Activated B cell treated with CpG ODN at 0.5 μM for 24 hours (primary cell): ENCODE data around the gene NCKAP5. TPM values are rescaled to one million over a fixed set of nuclear protein-coding genes. Genes with fewer than 3 reads are reported as not detected.
"Not testable (repeated sequence)": the region's sequence is repeated elsewhere in the genome, so short reads cannot be mapped to it uniquely, and the experiment has no call there.

Experiments
- ATAC-seq: fragments of 200-7000 bp; cut with Tn5 transposase; one replicate; pipeline ENCODE4 v1.10.0; 2021; ENCODE audit warnings: low read depth, mild to moderate bottlenecking, moderate library complexity
- CTCF ChIA-PET: fragments of 350-600 bp; sonication (Branson Sonifier 250); formaldehyde crosslinking; loops from one replicate; lab custom pipeline; 2021; ENCODE audit warnings: antibody characterized with exemption; lab: Charles Lee
- POLR2A ChIA-PET: fragments of 350-600 bp; sonication (Branson Sonifier 250); formaldehyde crosslinking; loops from one replicate; lab custom pipeline; 2021; ENCODE audit warnings: antibody characterized with exemption; lab: Charles Lee
- DNase-seq: peaks from one replicate; pipeline ENCODE4 v3.0.0; 2022
- H3K27ac Mint-ChIP-seq: one replicate; pipeline ENCODE4 v1.8.0; 2020; ENCODE audit warnings: mixed read lengths
- H3K27me3 Mint-ChIP-seq: one replicate; pipeline ENCODE4 v1.8.0; 2021; ENCODE audit warnings: mixed read lengths
- H3K36me3 Mint-ChIP-seq: one replicate; pipeline ENCODE4 v1.8.0; 2021; ENCODE audit warnings: low read depth, mixed read lengths
- H3K4me1 Mint-ChIP-seq: one replicate; pipeline ENCODE4 v1.8.0; 2021; ENCODE audit warnings: mixed read lengths
- H3K4me3 Mint-ChIP-seq: one replicate; pipeline ENCODE4 v1.8.0; 2020; ENCODE audit warnings: mild to moderate bottlenecking, mixed read lengths
- H3K9me3 Mint-ChIP-seq: one replicate; pipeline ENCODE4 v1.8.0; 2020; ENCODE audit warnings: mixed read lengths
- intact Hi-C: fragments of 100-400 bp; cut with micrococcal nuclease; formaldehyde crosslinking; loops from one replicate; pipeline ENCODE4 v1.15.1; 2024
- total RNA-seq: library from RNA; stranded (reverse); gene quantifications from 2 replicates; pipeline ENCODE4 v1.2.3, GENCODE V29; 2022
- TF ChIP-seq, protein P1 (sequence below): fragments of 200-600 bp; IDR thresholded peaks from one replicate; pipeline ENCODE4 v1.8.0; 2022; ENCODE audit warnings: antibody characterized with exemption, mild to moderate bottlenecking

The NCKAP5 gene
- total RNA-seq, 1 donor from 2014 or later = not detected

DNA sequence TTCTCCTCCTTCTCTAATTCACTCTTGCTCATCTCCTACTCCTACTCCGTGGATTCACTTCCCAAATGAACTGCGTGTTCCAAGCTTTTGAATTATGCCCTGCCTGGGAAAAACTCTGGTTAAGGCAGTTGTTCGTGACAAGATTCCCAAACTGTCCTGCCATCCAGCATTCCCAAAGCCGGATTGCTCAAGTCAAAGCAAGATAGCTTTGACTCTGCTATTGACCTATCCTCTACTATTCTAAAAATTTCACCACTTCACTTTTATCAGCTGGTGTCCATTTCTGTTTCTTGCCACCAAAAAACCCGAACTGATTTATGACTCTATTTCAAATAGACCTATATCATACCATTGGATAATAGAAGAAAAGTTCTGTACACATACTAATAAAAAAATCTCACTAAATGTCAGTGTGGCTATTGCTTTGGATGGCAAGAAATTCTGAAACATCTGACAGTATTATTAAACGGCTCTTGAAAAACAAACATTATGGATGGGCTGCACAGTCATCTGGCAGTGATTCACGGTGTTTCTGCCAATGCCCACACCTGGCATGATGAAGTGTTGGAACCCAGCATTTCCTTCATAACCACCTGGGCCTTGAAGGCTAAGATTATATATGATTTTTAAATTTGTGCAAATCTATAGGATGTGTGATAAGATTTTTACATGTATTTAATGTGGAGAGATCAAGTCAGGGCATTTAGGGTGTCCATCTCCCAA lies 87.4 kb downstream of the NCKAP5 start:
- H3K27me3 Mint-ChIP-seq = no peaks in the 10 kb centered on the region
- DNase-seq = no peak
- no peaks in the 10 kb centered on the region for H3K4me1 Mint-ChIP-seq

DNA sequence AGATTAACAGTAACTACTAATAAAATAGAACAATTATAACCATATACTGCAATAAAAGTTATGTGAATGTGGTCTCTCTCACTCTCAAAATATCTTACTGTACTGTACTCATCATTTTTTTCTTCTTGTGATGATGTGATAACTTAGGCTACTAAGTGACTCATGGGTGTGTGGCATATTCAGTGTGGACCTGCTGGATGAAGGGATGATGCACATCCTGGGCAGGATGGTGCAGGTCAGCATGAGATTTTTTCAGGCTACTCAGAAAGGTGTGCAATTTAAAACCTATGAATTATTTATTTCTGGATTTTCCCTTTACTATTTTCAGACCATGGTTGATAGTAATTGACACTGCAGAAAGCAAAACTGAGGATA lies 90.7 kb downstream of the NCKAP5 start:
- H3K27me3 Mint-ChIP-seq = no peaks in the 10 kb centered on the region
- intact Hi-C loops = no loop called here
- ChIA-PET POLR2A (no interaction called here), CTCF (no interaction called here)
- TF ChIP-seq, protein P1, sequence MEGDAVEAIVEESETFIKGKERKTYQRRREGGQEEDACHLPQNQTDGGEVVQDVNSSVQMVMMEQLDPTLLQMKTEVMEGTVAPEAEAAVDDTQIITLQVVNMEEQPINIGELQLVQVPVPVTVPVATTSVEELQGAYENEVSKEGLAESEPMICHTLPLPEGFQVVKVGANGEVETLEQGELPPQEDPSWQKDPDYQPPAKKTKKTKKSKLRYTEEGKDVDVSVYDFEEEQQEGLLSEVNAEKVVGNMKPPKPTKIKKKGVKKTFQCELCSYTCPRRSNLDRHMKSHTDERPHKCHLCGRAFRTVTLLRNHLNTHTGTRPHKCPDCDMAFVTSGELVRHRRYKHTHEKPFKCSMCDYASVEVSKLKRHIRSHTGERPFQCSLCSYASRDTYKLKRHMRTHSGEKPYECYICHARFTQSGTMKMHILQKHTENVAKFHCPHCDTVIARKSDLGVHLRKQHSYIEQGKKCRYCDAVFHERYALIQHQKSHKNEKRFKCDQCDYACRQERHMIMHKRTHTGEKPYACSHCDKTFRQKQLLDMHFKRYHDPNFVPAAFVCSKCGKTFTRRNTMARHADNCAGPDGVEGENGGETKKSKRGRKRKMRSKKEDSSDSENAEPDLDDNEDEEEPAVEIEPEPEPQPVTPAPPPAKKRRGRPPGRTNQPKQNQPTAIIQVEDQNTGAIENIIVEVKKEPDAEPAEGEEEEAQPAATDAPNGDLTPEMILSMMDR = no peak
- H3K4me1 Mint-ChIP-seq = no peaks in the 10 kb centered on the region
- DNase-seq (no peak), ATAC-seq (no peak)
- no peaks in the 10 kb centered on the region for H3K36me3 Mint-ChIP-seq
- H3K9me3 Mint-ChIP-seq = no peaks in the 10 kb centered on the region
- no peak overlapping the region for H3K27ac Mint-ChIP-seq
- no peak overlapping the region for H3K4me3 Mint-ChIP-seq

More for the DNA sequence above, 87.4 kb downstream of the NCKAP5 start:
- ChIA-PET CTCF (no interaction called here), POLR2A (no interaction called here)
- Mint-ChIP-seq H3K27ac (no peak overlapping the region), H3K9me3 (no peaks in the 10 kb centered on the region), H3K4me3 (no peak overlapping the region), H3K36me3 (no peaks in the 10 kb centered on the region)
- ATAC-seq = no peak
- TF ChIP-seq, protein P1 = no peak
- intact Hi-C loops = no loop called here

DNA sequence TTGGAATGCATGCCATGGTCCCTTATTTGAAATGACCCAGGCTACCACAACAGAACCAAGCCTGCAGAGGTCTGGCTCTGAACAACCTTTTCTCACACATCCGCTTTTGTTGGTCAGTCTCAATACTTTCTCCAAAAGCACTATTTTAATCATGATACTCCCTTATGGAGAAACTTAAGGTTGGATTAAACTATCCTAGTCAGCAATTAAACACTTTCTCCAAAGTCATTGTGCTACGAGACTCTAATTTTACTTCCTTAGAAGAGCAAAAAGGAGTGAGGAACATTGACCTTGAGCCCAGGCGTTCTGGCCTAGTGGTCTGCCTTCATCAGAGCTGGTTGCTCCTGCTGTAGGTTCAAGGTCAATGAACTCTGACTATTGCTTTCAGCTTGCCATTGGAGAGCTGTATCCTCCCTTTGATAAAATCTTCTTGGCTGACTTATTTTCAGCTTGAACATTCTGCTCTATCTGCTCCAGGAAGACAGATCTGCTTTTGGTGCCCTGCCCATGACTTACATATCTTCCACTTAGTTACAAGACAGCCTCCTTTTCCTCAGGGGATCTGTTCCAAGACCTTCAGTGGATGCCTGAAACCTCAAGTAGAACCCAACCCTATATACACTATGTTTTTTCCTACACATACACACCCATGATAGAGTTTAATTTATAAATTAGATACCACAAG lies 91.2 kb downstream of the NCKAP5 start:
- ATAC-seq (no peak), DNase-seq (no peak)
- intact Hi-C loops = no loop called here
- Mint-ChIP-seq H3K4me1 (no peaks in the 10 kb centered on the region), H3K27ac (no peak overlapping the region), H3K36me3 (no peaks in the 10 kb centered on the region), H3K9me3 (no peaks in the 10 kb centered on the region), H3K4me3 (no peak overlapping the region), H3K27me3 (no peaks in the 10 kb centered on the region)
- ChIA-PET POLR2A (no interaction called here), CTCF (no interaction called here)
- TF ChIP-seq, protein P1 = no peak

- Mint-ChIP-seq H3K27me3 (no peaks in the 10 kb centered on the region), H3K27ac (no peak overlapping the region), H3K36me3 (no peaks in the 10 kb centered on the region), H3K9me3 (no peaks in the 10 kb centered on the region), H3K4me3 (no peak overlapping the region), H3K4me1 (no peaks in the 10 kb centered on the region)
- DNase-seq (no peak), ATAC-seq (no peak)
- ChIA-PET CTCF (no interaction called here), POLR2A (no interaction called here)
- intact Hi-C loops = no loop called here
- TF ChIP-seq, protein P1 = no peak
Measured at GRCh38 chr2:133476286-133476685, 92.0 kb downstream of the NCKAP5 start.

- ATAC-seq (no peak), DNase-seq (no peak)
- H3K36me3 Mint-ChIP-seq = no peaks in the 10 kb centered on the region
- TF ChIP-seq, protein P1 = no peak
- no peak overlapping the region for H3K27ac Mint-ChIP-seq
- ChIA-PET CTCF (no interaction called here), POLR2A (no interaction called here)
- H3K4me1 Mint-ChIP-seq = no peaks in the 10 kb centered on the region
- intact Hi-C loops = no loop called here
- no peak overlapping the region for H3K4me3 Mint-ChIP-seq
- no peaks in the 10 kb centered on the region for H3K27me3 Mint-ChIP-seq
- no peaks in the 10 kb centered on the region for H3K9me3 Mint-ChIP-seq
Measured at GRCh38 chr2:133475610-133476009, 92.7 kb downstream of the NCKAP5 start.

GRCh38 chr2:133470446-133470845 lies 97.8 kb downstream of the NCKAP5 start:
- intact Hi-C loops, H3K27ac Mint-ChIP-seq, DNase-seq, ATAC-seq, H3K4me3 Mint-ChIP-seq, H3K36me3 Mint-ChIP-seq, POLR2A ChIA-PET, H3K27me3 Mint-ChIP-seq, H3K9me3 Mint-ChIP-seq, H3K4me1 Mint-ChIP-seq, CTCF ChIA-PET: not testable (repeated sequence)
